Neural cell (in vitro differentiated cells): Measurements from ENCODE around the gene MPND.

Experiments
- POLR2AphosphoS5 ChIP-seq: IDR thresholded peaks from 2 replicates; pipeline ENCODE4 v1.6.1; 2012
- TF ChIP-seq, protein P1 (sequence below): fragments of 450-650 bp; IDR thresholded peaks from 2 replicates; pipeline ENCODE4 v1.5.1; 2014; ENCODE audit warnings: antibody characterized with exemption, mild to moderate bottlenecking, moderate library complexity; ENCODE audit not compliant: poor library complexity, severe bottlenecking

DNA sequence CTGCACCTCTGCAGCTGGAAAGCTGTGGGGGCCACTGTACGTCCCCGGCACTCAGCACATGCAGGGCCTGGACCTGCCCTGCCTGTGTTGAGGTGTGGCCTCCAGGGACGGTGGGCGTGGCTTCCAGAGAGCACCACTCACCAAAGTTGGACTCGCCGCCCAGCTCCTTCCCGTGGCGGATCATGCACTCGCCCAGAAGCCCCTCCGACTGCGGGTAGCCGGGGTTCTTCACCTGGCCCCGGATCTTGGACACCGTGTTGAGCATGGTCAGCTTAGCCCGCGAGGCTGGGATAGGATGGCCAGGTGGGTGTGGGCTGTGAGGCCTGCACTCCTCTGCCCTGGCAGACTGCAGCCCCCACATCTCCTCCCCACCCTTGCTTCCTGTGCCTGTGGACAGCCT lies 22.0 kb downstream of the MPND start:
- TF ChIP-seq, protein P1, sequence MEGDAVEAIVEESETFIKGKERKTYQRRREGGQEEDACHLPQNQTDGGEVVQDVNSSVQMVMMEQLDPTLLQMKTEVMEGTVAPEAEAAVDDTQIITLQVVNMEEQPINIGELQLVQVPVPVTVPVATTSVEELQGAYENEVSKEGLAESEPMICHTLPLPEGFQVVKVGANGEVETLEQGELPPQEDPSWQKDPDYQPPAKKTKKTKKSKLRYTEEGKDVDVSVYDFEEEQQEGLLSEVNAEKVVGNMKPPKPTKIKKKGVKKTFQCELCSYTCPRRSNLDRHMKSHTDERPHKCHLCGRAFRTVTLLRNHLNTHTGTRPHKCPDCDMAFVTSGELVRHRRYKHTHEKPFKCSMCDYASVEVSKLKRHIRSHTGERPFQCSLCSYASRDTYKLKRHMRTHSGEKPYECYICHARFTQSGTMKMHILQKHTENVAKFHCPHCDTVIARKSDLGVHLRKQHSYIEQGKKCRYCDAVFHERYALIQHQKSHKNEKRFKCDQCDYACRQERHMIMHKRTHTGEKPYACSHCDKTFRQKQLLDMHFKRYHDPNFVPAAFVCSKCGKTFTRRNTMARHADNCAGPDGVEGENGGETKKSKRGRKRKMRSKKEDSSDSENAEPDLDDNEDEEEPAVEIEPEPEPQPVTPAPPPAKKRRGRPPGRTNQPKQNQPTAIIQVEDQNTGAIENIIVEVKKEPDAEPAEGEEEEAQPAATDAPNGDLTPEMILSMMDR: no peak
- TF ChIP-seq POLR2AphosphoS5: no peak
